Parathyroid adenoma (tissue), 2 donors: ENCODE data around the gene MARCO.

ENCODE experiments used
- H2AFZ ChIP-seq: fragments of 300-600 bp; sonication (generic); one replicate; pipeline ENCODE4 v1.7.0; 2017; ENCODE audit warnings: antibody characterized with exemption, mild to moderate bottlenecking
- H3K27ac ChIP-seq: fragments of 300-600 bp; sonication (generic); one replicate; pipeline ENCODE4 v1.7.0; 2017
- H3K27me3 ChIP-seq: fragments of 300-600 bp; sonication (generic); one replicate; pipeline ENCODE4 v1.7.0; 2017; ENCODE audit warnings: low read length; ENCODE audit not compliant: control insufficient read depth, insufficient read depth
- H3K36me3 ChIP-seq: fragments of 300-600 bp; sonication (generic); one replicate; pipeline ENCODE4 v1.7.0; 2017; ENCODE audit warnings: low read length; ENCODE audit not compliant: control insufficient read depth, insufficient read depth
- H3K4me1 ChIP-seq: fragments of 300-600 bp; sonication (generic); one replicate; pipeline ENCODE4 v1.7.0; 2017; ENCODE audit warnings: control low read depth
- H3K4me2 ChIP-seq: fragments of 300-600 bp; sonication (generic); one replicate; pipeline ENCODE4 v1.7.0; 2017; ENCODE audit warnings: low read length
- H3K4me3 ChIP-seq: fragments of 300-600 bp; sonication (generic); one replicate; pipeline ENCODE4 v1.7.0; 2017; ENCODE audit warnings: low read depth, low read length
- H3K79me2 ChIP-seq: fragments of 300-600 bp; sonication (generic); one replicate; pipeline ENCODE4 v1.7.0; 2017; ENCODE audit warnings: control low read depth
- H3K9ac ChIP-seq: fragments of 300-600 bp; sonication (generic); one replicate; pipeline ENCODE4 v1.7.0; 2017; ENCODE audit warnings: mild to moderate bottlenecking
- H3K9me3 ChIP-seq: fragments of 300-600 bp; sonication (generic); one replicate; pipeline ENCODE4 v1.7.0; 2017; ENCODE audit warnings: low read length; ENCODE audit not compliant: control insufficient read depth
- TF ChIP-seq, protein P1 (sequence below): fragments of 300-600 bp; sonication (generic); IDR thresholded peaks from one replicate; pipeline ENCODE4 v1.7.0; 2017; ENCODE audit warnings: antibody characterized with exemption, mild to moderate bottlenecking
- donor health status: primary hyperparathyroidism.

The MARCO gene

GRCh38 chr2:118965737-118966136 lies 23.7 kb downstream of the MARCO start:
- no peaks in the 10 kb centered on the region for H3K36me3 ChIP-seq
- H3K27ac ChIP-seq: no peak overlapping the region
- TF ChIP-seq, protein P1, sequence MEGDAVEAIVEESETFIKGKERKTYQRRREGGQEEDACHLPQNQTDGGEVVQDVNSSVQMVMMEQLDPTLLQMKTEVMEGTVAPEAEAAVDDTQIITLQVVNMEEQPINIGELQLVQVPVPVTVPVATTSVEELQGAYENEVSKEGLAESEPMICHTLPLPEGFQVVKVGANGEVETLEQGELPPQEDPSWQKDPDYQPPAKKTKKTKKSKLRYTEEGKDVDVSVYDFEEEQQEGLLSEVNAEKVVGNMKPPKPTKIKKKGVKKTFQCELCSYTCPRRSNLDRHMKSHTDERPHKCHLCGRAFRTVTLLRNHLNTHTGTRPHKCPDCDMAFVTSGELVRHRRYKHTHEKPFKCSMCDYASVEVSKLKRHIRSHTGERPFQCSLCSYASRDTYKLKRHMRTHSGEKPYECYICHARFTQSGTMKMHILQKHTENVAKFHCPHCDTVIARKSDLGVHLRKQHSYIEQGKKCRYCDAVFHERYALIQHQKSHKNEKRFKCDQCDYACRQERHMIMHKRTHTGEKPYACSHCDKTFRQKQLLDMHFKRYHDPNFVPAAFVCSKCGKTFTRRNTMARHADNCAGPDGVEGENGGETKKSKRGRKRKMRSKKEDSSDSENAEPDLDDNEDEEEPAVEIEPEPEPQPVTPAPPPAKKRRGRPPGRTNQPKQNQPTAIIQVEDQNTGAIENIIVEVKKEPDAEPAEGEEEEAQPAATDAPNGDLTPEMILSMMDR: no peak
- no peak overlapping the region for H3K4me2 ChIP-seq
- H3K9me3 ChIP-seq: no peaks in the 10 kb centered on the region
- no peaks in the 10 kb centered on the region for H3K4me1 ChIP-seq
- no peak overlapping the region for H3K4me3 ChIP-seq
- H3K9ac ChIP-seq: no peak overlapping the region
- no peaks in the 10 kb centered on the region for H3K79me2 ChIP-seq
- H3K27me3 ChIP-seq: no peaks in the 10 kb centered on the region
- no peak overlapping the region for H2AFZ ChIP-seq

GRCh38 chr2:118967124-118967880 lies 25.3 kb downstream of the MARCO start:
- TF ChIP-seq, protein P1: no peak
- H3K79me2 ChIP-seq: no peaks in the 10 kb centered on the region

DNA sequence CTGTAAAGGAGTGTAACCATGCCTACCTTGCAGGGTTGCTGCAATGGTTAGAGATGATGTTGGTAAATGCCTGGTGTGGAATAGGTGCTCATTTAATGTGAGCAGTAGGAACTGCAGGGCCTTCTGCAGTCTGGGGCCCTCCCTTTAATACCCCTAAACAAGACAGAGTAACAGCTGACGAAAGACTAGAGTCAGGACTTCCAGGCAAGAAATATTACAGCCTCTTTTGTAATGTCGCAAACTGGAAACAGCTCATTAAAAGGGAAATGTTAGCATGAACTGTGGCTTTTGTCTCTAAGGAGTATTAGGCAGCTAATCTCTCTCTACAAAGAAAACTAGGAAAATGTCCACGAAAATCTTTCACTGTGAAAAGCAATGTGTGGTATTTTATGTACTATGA lies 26.0 kb downstream of the MARCO start:
- Histone ChIP-seq H2AFZ (no peak overlapping the region), H3K9ac (no peak overlapping the region), H3K79me2 (no peaks in the 10 kb centered on the region), H3K4me1 (no peaks in the 10 kb centered on the region), H3K4me2 (no peak overlapping the region), H3K36me3 (no peaks in the 10 kb centered on the region), H3K4me3 (no peak overlapping the region), H3K9me3 (no peaks in the 10 kb centered on the region), H3K27ac (no peak overlapping the region), H3K27me3 (no peaks in the 10 kb centered on the region)
- TF ChIP-seq, protein P1: no peak

More at GRCh38 chr2:118967124-118967880, 25.3 kb downstream of the MARCO start:
- Histone ChIP-seq H3K27ac (no peak overlapping the region), H2AFZ (no peak overlapping the region), H3K4me1 (no peaks in the 10 kb centered on the region), H3K9ac (no peak overlapping the region), H3K27me3 (no peaks in the 10 kb centered on the region), H3K4me3 (no peak overlapping the region), H3K36me3 (no peaks in the 10 kb centered on the region), H3K9me3 (no peaks in the 10 kb centered on the region), H3K4me2 (no peak overlapping the region)

- Histone ChIP-seq H2AFZ (no peak overlapping the region), H3K4me1 (no peaks in the 10 kb centered on the region), H3K36me3 (no peaks in the 10 kb centered on the region), H3K4me3 (no peak overlapping the region), H3K27me3 (no peaks in the 10 kb centered on the region), H3K79me2 (no peaks in the 10 kb centered on the region), H3K4me2 (no peak overlapping the region), H3K9ac (no peak overlapping the region), H3K27ac (no peak overlapping the region), H3K9me3 (no peaks in the 10 kb centered on the region)
- TF ChIP-seq, protein P1: no peak
These were observed 27.2 kb downstream of the MARCO start for GRCh38 chr2:118968961-118969733.
